Astrocyte of the cerebellum (primary cell): Measurements from ENCODE around the gene TAF12.
"Not testable (repeated sequence)": the region's sequence is repeated elsewhere in the genome, so short reads cannot be mapped to it uniquely, and the experiment has no call there.

Experiments
- DNase-seq: peaks from one replicate; pipeline ENCODE4 v3.0.0-alpha.2; 2011; ENCODE audit warnings: low read depth
- H3K4me3 ChIP-seq: 2 replicates; pipeline ENCODE4 v1.5.1; 2011; ENCODE audit warnings: mild to moderate bottlenecking, low read depth, low read length, moderate library complexity
- CTCF ChIP-seq: IDR thresholded peaks from 2 replicates; pipeline ENCODE4 v1.5.1; 2012; ENCODE audit warnings: low read length, low read depth, moderate library complexity, mild to moderate bottlenecking; ENCODE audit errors: missing control alignments
- in situ Hi-C: cut with HindIII; loops from 2 replicates; pipeline ENCODE4 v1.10.0; 2017; ENCODE audit warnings: low sequenced_read_pairs

The TAF12 gene

GRCh38 chr1:28671254-28671780, 28.4 kb upstream of the TAF12 start:
- in situ Hi-C loops = no loop called here
- no peak overlapping the region for H3K4me3 ChIP-seq
- no peak for DNase-seq
- TF ChIP-seq CTCF = no peak

DNA sequence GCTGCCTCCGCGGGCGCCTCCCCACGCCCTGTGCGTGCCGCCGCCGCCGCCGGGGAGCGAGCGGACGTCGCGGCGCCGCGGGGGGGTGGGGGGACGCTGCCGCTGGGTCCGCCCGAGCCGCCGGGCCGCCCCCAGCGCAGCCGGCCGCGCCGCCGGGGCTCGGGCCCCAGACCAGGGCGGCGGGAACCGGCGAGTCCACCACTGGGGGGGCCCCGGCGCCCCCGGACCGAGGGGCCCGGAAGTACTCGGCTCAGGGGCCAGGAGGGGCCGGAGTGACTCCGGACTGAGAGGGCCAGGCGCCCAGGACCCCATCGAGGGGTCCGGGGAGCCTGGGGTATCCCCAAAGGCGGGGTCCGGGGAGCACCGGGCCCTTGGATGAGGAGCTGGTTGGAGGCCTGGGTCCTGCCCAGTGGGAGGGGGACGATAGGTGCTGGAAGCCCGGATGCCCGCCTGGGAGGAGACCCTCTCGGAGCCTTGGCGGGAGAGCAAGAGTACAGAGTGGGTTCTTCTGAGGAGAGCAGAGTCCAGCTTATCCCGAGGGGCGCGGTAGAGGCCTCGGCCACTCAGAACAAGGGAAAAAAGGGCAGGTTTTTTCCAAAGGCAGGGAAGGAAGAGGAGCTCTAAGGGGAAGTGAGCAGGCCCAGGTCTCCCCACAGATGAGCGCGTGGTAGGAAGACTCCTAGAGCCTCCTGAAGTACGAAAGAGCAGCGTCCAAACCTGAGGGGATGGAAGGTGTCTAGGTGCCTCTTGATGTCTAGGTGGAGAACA, 26.3 kb upstream of the TAF12 start:
- no peak for DNase-seq
- peak overlapping the region; percentile 69 for H3K4me3 ChIP-seq
- no peak for TF ChIP-seq CTCF
- in situ Hi-C loops = no loop called here

- in situ Hi-C loops = no loop called here
- H3K4me3 ChIP-seq = peak within 1 kb of the TSS; percentile 69
- DNase-seq = peak; percentile 38
- TF ChIP-seq CTCF = no peak
These were observed 25.5 kb upstream of the TAF12 start, which contains the start of gene GMEB1 for GRCh38 chr1:28668191-28668955. Gene GMEB1 (plus strand): TSS chr1:28668784. CDS start chr1:28683613, 14,829 bp downstream.

GRCh38 chr1:28666806-28667205, 23.9 kb upstream of the TAF12 start:
- in situ Hi-C loops = no loop called here
- H3K4me3 ChIP-seq = no peak overlapping the region
- DNase-seq = no peak
- TF ChIP-seq CTCF = no peak

GRCh38 chr1:28663871-28664470, 21.1 kb upstream of the TAF12 start:
- no peak overlapping the region for H3K4me3 ChIP-seq
- DNase-seq = no peak
- in situ Hi-C loops = no loop called here
- TF ChIP-seq CTCF = no peak

- no peak for DNase-seq
- in situ Hi-C loops = no loop called here
- H3K4me3 ChIP-seq = no peak overlapping the region
- no peak for TF ChIP-seq CTCF
These were observed 13.5 kb upstream of the TAF12 start for GRCh38 chr1:28656335-28656734.

DNA sequence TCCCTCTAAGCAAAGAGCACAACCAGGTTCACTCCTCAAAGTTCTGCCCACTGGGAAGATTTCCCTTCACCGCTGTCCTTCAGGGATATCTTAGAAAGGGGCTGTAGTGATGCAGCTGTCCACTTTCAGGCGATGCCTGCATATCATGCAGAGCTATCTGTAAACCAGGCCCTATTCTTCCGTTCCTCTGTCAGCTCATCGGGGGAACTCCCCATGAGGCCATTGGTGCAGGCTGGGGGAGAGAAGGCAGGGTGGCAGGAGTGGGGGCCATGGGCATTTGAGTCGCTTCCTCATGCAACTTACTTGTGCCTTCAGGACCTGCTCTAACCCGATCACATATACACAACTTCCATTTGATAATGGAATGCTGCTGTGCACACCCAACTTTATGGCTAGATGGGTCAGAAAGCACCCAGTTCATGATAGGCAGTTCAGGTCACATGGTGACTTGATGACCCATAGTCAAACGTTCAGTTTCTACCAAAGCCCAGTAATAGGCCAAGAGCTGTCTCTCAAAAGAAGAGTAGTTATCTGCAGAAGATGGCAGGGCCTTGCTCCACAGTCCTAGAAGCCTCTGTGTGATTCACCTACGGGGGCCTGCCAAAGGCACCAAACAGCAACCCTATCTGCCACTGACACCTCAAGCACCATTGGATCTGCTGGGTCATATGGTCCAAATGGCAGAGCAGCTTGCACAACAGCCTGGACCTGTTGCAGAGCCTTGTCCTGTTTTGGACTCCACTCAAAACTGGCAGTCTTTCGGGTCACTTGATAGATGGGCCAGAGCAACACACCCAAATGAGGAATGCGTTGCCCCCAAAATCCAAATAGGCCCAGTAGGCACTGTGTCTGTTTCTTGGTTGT, 12.8 kb upstream of the TAF12 start:
- in situ Hi-C loops, H3K4me3 ChIP-seq, DNase-seq: not testable (repeated sequence)
